ENCODE data around the gene OR52W1.

DNA sequence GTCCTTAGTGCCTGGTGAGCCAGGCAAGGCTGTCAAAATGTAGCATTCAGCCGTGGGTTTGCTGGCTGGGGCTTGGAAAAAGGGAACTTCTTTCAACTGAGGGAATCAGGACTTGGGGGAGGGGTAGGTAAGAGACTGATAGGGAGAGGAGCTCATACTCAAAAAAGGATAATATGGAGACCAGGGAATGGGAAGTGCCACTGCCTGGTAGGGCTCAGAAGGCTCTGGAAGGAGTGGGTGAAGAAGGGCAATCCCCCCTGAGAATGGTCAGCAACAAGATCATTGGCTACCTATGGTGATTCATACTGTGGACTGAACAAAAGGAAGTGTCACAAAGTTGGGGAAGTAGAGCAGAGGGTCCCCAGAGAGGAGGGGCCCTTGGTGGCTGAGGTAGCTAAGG lies 41.8 kb downstream of the OR52W1 start:
- TF ChIP-seq, protein P1, sequence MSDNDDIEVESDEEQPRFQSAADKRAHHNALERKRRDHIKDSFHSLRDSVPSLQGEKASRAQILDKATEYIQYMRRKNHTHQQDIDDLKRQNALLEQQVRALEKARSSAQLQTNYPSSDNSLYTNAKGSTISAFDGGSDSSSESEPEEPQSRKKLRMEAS (IDR thresholded peaks at IDR 0.05) = no peak
- TF ChIP-seq YY1 (IDR thresholded peaks at IDR 0.05; ENCODE audit: low read depth) = no peak
- no peak for TF ChIP-seq CEBPB (IDR thresholded peaks at IDR 0.05)
- no peak for TF ChIP-seq TEAD4 (IDR thresholded peaks at IDR 0.05)
- TF ChIP-seq FOXM1 (IDR thresholded peaks at IDR 0.05; ENCODE audit: borderline replicate concordance, low read depth) = no peak
- no peak for TF ChIP-seq RAD21 (IDR thresholded peaks at IDR 0.05; ENCODE audit: low read depth)
